Keratinocyte (primary cell): ENCODE results near the gene CLSTN2.

Source experiments
- CTCF ChIP-seq, 3 experiments: IDR thresholded peaks in 1 of 3; conservative IDR thresholded peaks in 1 of 3; optimal IDR thresholded peaks in 1 of 3; 2 replicates in 2 of 3; 3 replicates in 1 of 3; pipeline versions ENCODE3 to v1.5.1; 2011; ENCODE audit warnings: low read length in 3 of 3, mild to moderate bottlenecking in 3 of 3, moderate library complexity in 2 of 3, control low read depth in 1 of 3, inconsistent platforms in 1 of 3; ENCODE audit not compliant: insufficient read depth in 2 of 3; ENCODE audit errors: extremely low read depth in 1 of 3
- EZH2 ChIP-seq: IDR thresholded peaks from one replicate; pipeline ENCODE4 v1.6.1; 2012; ENCODE audit warnings: inconsistent platforms, mild to moderate bottlenecking, low read length, moderate library complexity

- TF ChIP-seq CTCF (optimal IDR thresholded peaks at IDR 0.05 in 1 of 3, IDR thresholded peaks at IDR 0.05 in 1 of 3, conservative IDR thresholded peaks at IDR 0.05 in 1 of 3; ENCODE audit: extremely low read depth in 1 of 3, insufficient read depth in 2 of 3, low read length in 3 of 3) (no peak), EZH2 (no peak)
These were observed 78.2 kb downstream of the CLSTN2 start for GRCh38 chr3:140013220-140013619.
